ENCODE results near the gene EYS. TPM values are rescaled to one million over a fixed set of nuclear protein-coding genes. Genes with fewer than 3 reads are reported as not detected.

Gene EYS
- total RNA-seq, 1 donor from 2014 or later, result not detected

DNA sequence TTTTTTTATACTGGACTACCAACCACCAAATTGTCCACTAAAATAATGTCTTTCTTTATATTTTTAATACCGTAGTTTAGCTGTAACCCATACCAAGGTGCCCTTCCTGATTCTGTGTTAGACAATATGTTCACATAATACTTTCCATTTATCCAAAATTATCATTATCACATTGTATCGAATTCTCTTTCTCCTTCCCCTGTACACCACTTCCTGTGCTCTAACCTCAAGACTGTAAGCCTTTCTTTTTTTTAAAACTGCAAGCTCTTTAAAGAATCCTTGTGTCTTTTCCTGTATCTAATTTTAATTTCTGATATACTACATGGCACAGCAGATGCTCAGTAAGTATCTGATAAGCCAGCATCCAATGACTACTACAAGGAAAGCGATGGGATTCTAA lies 917.5 kb downstream of the EYS start:
- DNase-seq (no peak), ATAC-seq (no peak)
- H3K27ac ChIP-seq, result no peak overlapping the region
- H3K36me3 ChIP-seq, result no peaks in the 10 kb centered on the region
- H3K9me3 ChIP-seq, result no peaks in the 10 kb centered on the region
- intact Hi-C loops (cut with DNase I), result no loop called here
- TF ChIP-seq, protein P1, sequence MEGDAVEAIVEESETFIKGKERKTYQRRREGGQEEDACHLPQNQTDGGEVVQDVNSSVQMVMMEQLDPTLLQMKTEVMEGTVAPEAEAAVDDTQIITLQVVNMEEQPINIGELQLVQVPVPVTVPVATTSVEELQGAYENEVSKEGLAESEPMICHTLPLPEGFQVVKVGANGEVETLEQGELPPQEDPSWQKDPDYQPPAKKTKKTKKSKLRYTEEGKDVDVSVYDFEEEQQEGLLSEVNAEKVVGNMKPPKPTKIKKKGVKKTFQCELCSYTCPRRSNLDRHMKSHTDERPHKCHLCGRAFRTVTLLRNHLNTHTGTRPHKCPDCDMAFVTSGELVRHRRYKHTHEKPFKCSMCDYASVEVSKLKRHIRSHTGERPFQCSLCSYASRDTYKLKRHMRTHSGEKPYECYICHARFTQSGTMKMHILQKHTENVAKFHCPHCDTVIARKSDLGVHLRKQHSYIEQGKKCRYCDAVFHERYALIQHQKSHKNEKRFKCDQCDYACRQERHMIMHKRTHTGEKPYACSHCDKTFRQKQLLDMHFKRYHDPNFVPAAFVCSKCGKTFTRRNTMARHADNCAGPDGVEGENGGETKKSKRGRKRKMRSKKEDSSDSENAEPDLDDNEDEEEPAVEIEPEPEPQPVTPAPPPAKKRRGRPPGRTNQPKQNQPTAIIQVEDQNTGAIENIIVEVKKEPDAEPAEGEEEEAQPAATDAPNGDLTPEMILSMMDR (IDR thresholded peaks at IDR 0.05), result no peak
- H3K27me3 ChIP-seq (ENCODE audit: low read depth), result no peaks in the 10 kb centered on the region
- H3K4me1 ChIP-seq, result no peaks in the 10 kb centered on the region
- no peak overlapping the region for H3K4me3 ChIP-seq

DNA sequence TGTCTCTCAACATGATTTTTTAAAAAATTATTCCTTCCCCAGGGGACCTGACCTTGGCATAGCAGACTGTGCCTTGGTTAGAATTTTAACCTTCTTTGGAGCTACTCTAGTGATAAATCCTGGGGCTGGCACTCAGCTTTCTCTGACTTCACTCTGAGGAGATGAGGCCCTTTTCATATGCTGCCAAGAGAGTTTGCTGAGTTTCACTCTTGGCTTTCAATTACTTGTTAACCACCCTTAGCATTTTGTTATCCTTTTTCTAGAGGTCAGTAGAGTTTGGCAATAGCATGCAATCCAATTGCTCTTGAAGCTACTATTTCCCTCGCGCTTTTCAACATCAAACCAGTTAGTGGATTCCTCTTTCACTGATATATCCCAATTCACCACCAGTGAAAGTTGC lies 920.3 kb downstream of the EYS start:
- intact Hi-C loops (cut with DNase I), result no loop called here
- no peak overlapping the region for H3K27ac ChIP-seq
- H3K9me3 ChIP-seq, result no peaks in the 10 kb centered on the region
- ATAC-seq (no peak), DNase-seq (no peak)
- H3K4me3 ChIP-seq, result no peak overlapping the region
- H3K36me3 ChIP-seq, result no peaks in the 10 kb centered on the region
- TF ChIP-seq, protein P1 (IDR thresholded peaks at IDR 0.05), result no peak
- H3K4me1 ChIP-seq, result no peaks in the 10 kb centered on the region
- no peaks in the 10 kb centered on the region for H3K27me3 ChIP-seq (ENCODE audit: low read depth)

DNA sequence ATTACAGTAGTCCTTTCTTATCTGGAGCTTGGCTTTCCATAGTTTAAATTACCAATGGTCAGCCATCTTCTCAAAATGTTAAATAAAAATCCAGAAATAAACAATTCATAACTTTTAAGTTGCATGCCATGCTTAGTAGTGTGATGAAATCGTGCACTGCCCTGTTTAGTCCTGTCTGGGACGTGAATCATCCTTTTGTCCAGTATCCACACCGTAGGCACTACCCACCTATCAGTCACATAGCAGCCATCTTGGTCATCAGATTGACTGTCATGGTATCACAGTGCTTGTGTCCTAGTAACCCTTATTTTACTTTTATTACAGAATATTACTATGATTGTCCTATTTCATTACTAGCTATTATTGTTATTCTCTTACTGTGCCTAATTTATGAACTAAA lies 924.1 kb downstream of the EYS start:
- no peak for ATAC-seq
- TF ChIP-seq, protein P1 (IDR thresholded peaks at IDR 0.05), result no peak

DNA sequence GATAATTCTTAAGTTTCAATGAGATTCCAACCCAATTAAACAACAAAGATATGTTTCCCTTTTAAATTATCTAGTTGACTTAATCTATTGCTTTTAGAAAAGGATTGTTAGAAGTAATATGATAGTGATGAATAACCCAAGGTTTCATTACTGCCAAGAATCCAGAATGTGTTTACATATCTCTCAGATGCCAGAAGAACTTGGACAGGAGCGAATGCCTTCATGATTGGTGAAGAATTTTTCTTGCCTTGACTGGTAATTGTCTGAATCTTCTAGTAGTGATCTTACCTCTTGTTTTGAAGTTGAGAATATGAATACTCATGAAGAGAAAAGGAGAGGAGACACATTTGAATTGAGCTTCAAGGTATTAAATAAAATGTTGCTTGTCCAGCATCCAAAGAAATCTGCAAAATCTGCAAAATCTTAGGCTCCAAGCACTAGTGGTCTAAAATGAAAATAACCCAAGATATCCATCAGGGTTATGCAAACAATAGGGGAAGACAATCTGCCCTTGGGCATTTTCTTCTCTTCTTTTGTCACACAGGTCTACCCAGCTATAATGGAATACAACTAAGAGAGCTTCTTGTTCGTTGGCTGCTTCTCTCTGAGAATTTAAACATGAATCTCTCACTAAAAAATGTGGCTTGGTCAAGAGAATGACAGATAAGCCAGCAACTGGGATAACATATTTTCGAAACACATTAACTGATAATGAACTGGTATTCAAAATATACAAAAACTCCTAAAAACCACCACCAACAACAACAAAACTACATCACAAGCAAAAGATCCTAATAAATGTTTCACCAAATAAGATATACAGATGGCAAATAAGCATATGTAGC lies 928.9 kb downstream of the EYS start:
- Histone ChIP-seq H3K4me3 (no peak overlapping the region), H3K4me1 (no peaks in the 10 kb centered on the region), H3K27me3 (ENCODE audit: low read depth) (no peaks in the 10 kb centered on the region), H3K36me3 (no peaks in the 10 kb centered on the region), H3K27ac (no peak overlapping the region), H3K9me3 (no peaks in the 10 kb centered on the region)
- TF ChIP-seq, protein P1 (IDR thresholded peaks at IDR 0.05), result no peak
- intact Hi-C loops (cut with DNase I), result no loop called here
- no peak for ATAC-seq
- DNase-seq, result no peak

More for the DNA sequence above, 924.1 kb downstream of the EYS start:
- DNase-seq, result no peak
- Histone ChIP-seq H3K27me3 (ENCODE audit: low read depth) (no peaks in the 10 kb centered on the region), H3K4me1 (no peaks in the 10 kb centered on the region), H3K27ac (no peak overlapping the region), H3K9me3 (no peaks in the 10 kb centered on the region), H3K4me3 (no peak overlapping the region), H3K36me3 (no peaks in the 10 kb centered on the region)
- intact Hi-C loops (cut with DNase I), result no loop called here

DNA sequence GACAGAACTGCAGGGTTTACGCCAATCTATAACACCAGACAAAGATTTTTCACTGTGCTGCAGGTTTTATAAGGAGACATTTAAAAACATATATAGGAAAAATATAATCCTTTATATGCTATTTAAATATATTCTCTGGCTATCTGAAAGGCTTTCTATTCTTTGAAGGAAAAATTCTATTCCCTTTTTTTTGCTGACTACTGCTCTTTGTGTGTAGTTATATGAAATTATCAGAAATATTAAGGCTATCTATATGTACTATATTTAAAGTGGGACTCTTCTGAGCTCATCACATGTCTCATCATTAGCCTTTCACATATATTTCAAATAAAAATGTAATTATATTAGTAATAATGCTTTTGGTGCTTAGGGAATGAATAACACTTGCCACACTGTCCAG lies 930.7 kb downstream of the EYS start:
- Histone ChIP-seq H3K36me3 (no peaks in the 10 kb centered on the region), H3K4me3 (no peak overlapping the region), H3K27ac (no peak overlapping the region), H3K4me1 (no peaks in the 10 kb centered on the region), H3K9me3 (no peaks in the 10 kb centered on the region), H3K27me3 (ENCODE audit: low read depth) (no peaks in the 10 kb centered on the region)
- no peak for DNase-seq
- intact Hi-C loops (cut with DNase I), result no loop called here
- TF ChIP-seq, protein P1 (IDR thresholded peaks at IDR 0.05), result no peak
- no peak for ATAC-seq
